Thyroid gland (tissue), 4 donors: ENCODE results near the gene SC5D. TPM values are rescaled to one million over a fixed set of nuclear protein-coding genes. Genes with fewer than 3 reads are reported as not detected.

ENCODE experiments used
- DNase-seq, 2 donors: peaks; one replicate each; pipeline ENCODE4 v3.0.0-alpha.2; 2019
- H3K27ac ChIP-seq, 3 donors: fragments of 200-600 bp; sonication (generic); 1 replicate in 2 of 3; 2 replicates in 1 of 3; pipeline ENCODE4 v1.5.1; 2016 to 2019; ENCODE audit warnings: mild to moderate bottlenecking in 1 of 3, moderate library complexity in 1 of 3
- H3K27me3 ChIP-seq: fragments of 200-600 bp; sonication (generic); one replicate; pipeline ENCODE4 v1.5.1; 2019
- H3K36me3 ChIP-seq, 2 donors: fragments of 200-600 bp; sonication (generic); one replicate each; pipeline ENCODE4 v1.5.1; 2016 to 2019
- H3K4me1 ChIP-seq, 2 donors: fragments of 200-600 bp; sonication (generic); one replicate each; pipeline ENCODE4 v1.5.1; 2017 to 2019
- H3K4me3 ChIP-seq, 3 donors: fragments of 200-600 bp; sonication (generic); replicated peaks in 1 of 3; 1 replicate in 2 of 3; 2 replicates in 1 of 3; pipeline ENCODE4 v1.5.1; 2016; ENCODE audit warnings: mild to moderate bottlenecking in 1 of 3
- H3K9me3 ChIP-seq: fragments of 200-600 bp; sonication (generic); one replicate; pipeline ENCODE4 v1.5.1; 2017
- POLR2A ChIP-seq, 2 donors: fragments of 450-650 bp; IDR thresholded peaks; one replicate each; pipeline ENCODE4 v1.6.1; 2017; ENCODE audit warnings: antibody characterized with exemption in 2 of 2, mild to moderate bottlenecking in 2 of 2, moderate library complexity in 1 of 2
- WGBS, 2 donors: methylation state at CpG; one replicate each; pipeline ENCODE4 v1.1.5; 2017; 5-methylcytosine and 5-hydroxymethylcytosine counted together
- intact Hi-C: fragments of 100-400 bp; cut with DNase I; formaldehyde crosslinking; loops from one replicate; pipeline ENCODE4 v1.15.1; 2023
- total RNA-seq, 4 donors: library from RNA; depleted of rRNA; stranded (reverse); fragments of >200 nt; gene quantifications; one replicate each; pipeline ENCODE4 v1.2.3, GENCODE V29; 2016
- TF ChIP-seq, protein P1 (sequence below), 6 experiments: fragments of 200-600 bp in 3 of 6; fragments of 450-650 bp in 3 of 6; sonication (generic) in 3 of 6; IDR thresholded peaks; one replicate each; pipeline ENCODE4 v1.5.1; 2016 to 2019; ENCODE audit warnings: antibody characterized with exemption in 6 of 6, mild to moderate bottlenecking in 2 of 6, inconsistent platforms in 1 of 6, moderate library complexity in 1 of 6

Gene SC5D
- total RNA-seq, 4 donors from 2014 or later: 37.2 to 68.9 (median 40.0) TPM

DNA sequence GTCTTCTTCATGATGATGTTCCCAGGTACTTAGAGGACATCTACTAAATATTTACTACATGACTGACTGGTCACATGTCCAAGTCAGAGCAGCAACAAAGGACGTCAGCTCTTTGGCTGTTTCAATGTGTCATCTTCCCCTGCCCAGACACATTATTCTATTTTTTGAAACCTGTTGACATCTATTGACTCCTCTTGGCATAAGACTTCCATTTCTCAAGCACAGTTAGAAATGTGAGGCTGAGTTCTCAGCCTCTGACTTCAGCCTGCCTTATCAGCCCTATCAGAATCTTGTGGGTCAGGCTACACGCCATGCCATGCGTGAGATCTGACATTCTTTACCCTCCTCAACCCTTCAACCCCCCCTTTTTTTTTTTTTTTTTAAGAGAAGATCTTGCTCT lies 63.8 kb downstream of the SC5D start:
- Histone ChIP-seq H3K4me3 (no peak overlapping the region), H3K4me1 (peaks cover 0 to 17% of the 10 kb centered on the region in 2 donors), H3K36me3 (no peaks in the 10 kb centered on the region), H3K9me3 (no peaks in the 10 kb centered on the region), H3K27ac (no peak overlapping the region), H3K27me3 (no peaks in the 10 kb centered on the region)
- 89 to 91% methylated on average over 3 of the region's 3 CpGs for WGBS, 2 donors
- no peak for DNase-seq
- intact Hi-C loops: no loop called here
- TF ChIP-seq, protein P1, sequence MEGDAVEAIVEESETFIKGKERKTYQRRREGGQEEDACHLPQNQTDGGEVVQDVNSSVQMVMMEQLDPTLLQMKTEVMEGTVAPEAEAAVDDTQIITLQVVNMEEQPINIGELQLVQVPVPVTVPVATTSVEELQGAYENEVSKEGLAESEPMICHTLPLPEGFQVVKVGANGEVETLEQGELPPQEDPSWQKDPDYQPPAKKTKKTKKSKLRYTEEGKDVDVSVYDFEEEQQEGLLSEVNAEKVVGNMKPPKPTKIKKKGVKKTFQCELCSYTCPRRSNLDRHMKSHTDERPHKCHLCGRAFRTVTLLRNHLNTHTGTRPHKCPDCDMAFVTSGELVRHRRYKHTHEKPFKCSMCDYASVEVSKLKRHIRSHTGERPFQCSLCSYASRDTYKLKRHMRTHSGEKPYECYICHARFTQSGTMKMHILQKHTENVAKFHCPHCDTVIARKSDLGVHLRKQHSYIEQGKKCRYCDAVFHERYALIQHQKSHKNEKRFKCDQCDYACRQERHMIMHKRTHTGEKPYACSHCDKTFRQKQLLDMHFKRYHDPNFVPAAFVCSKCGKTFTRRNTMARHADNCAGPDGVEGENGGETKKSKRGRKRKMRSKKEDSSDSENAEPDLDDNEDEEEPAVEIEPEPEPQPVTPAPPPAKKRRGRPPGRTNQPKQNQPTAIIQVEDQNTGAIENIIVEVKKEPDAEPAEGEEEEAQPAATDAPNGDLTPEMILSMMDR (IDR thresholded peaks at IDR 0.05): no peak
- TF ChIP-seq POLR2A (IDR thresholded peaks at IDR 0.05): no peak

Other genes starting within 250 kb of the SC5D start
- 1 to 10 TPM; 1.3 to 6.4 (median 3.3) TPM for gene TECTA, start 191.5 kb upstream of the SC5D start, total RNA-seq
- 10 to 100 TPM; 19.6 to 73.8 (median 53.6) TPM for gene SORL1, start 159.5 kb downstream of the SC5D start, total RNA-seq